Activated CD4-positive, alpha-beta T cell treated with anti-CD3 and anti-CD28 coated beads, Interleukin-2, amount 50 U/mL, for 1 hour (primary cell): ENCODE data around the gene DNER.

ENCODE experiments used
- DNase-seq: peaks from one replicate; pipeline ENCODE4 v3.0.0-alpha.2; 2020

The DNER gene

GRCh38 chr2:229426464-229426863 lies 287.9 kb downstream of the DNER start:
- DNase-seq, result no peak

- no peak for DNase-seq
These were observed 288.8 kb downstream of the DNER start for GRCh38 chr2:229425598-229425997.

DNA sequence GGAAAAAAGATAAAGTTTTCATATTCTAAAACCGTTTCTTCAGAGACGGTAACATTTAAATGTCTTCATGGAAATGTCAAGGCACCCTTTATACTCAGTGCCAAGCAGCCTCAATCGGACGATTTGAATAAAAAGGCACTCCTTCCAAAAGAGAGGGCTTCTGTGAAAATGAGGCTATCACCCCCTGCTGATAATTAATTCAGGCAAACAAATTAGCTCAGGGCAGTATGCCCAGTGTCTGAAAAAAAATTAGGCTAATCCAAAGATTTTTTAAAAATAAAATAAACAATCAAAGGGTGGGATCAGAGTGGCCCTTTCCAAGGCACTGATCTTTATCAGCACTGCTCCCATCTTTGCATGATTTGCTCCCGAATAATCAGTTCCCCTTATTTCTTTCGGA lies 292.3 kb downstream of the DNER start:
- DNase-seq, result no peak

- no peak for DNase-seq
These were observed 295.2 kb downstream of the DNER start for GRCh38 chr2:229419158-229419557.

DNA sequence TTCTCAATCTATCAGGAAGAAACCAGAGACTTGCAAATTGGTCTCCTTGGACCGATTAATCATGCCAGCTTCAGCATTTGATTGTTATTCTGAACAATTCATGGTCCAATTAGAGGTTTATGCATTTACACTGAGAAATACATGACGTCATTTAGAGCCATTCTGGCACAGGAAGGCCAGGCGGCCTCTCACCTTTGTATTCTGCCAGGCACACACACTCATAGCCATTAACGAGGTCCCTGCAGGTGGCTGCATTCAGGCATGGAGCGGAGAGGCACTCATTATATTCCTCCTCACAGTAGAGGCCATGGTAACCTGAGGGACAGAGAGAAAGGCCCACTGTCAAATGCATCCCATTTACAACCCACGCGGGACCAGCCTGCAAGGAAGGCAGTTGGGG lies 296.4 kb downstream of the DNER start:
- DNase-seq, result no peak

GRCh38 chr2:229417176-229417575 lies 297.2 kb downstream of the DNER start:
- DNase-seq, result no peak

DNA sequence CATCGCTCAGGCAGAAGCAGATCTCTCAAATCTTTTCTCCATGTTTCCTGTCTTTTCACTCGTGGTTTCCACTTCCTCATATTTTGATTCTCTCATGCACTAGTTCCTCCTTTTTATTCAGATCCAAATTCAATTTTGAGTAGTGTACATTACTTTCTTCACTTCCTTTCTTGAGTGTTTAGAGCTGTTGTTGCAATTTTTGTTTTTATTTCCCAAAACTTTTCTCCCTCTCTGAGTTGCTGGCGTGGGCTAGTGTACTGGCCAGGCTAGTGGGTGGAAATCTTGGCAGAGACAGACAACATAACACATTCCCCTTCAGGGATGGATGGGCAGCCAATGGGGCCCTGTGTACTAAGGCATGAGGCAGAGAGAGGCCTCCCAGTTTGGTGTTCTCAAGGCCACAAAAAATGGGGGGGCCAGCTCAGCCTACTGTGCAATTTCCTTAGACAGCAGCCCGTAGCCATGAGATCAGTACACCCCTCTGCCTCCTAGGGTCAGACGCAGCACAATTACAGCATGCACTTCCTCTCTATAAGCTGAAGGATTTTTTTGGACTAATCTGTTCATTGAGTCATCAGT lies 298.1 kb downstream of the DNER start:
- no peak for DNase-seq

GRCh38 chr2:229414631-229415030 lies 299.7 kb downstream of the DNER start:
- no peak for DNase-seq

DNA sequence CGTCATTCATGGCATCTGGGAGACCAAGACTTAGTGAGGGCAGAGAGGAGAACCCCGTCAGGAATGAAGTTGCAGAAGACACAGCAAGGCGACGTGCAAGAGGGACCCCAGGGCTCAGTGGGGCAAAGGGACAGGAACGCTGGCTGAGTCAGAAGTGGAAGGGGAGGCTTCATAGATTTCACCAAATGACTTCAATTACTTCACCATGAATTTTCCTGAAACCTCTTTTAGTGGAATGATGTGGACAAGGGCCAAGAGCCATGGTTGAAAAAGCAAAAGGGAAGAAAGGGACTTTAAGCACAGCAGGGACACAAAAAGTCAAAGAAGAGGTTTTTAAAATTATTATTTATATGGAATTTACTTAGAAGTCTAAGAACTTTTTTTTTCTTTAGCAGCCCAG lies 301.7 kb downstream of the DNER start:
- no peak for DNase-seq

GRCh38 chr2:229410946-229411345 lies 303.4 kb downstream of the DNER start:
- DNase-seq, result no peak

DNA sequence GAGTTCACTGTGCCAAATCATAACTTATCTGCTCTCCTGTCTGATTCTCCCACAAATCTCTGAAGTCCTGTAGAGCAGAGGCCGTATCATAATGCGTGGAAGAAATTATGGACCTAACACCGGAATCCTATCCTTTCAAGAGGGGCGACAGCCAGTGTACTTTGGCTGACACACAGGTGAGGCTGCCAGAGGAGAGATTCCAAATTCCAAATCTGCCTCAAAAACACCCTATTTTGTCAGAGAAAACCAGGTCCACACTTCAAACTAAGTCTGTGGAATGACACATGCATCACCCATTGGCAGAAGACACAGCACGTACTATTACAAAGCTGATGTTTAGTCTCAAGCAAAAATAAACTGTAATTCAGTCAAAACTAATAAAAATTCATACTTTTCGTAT lies 304.1 kb downstream of the DNER start:
- DNase-seq, result no peak

GRCh38 chr2:229409751-229410181 lies 304.6 kb downstream of the DNER start:
- no peak for DNase-seq

- no peak for DNase-seq
These were observed 305.4 kb downstream of the DNER start for GRCh38 chr2:229408962-229409361.

DNA sequence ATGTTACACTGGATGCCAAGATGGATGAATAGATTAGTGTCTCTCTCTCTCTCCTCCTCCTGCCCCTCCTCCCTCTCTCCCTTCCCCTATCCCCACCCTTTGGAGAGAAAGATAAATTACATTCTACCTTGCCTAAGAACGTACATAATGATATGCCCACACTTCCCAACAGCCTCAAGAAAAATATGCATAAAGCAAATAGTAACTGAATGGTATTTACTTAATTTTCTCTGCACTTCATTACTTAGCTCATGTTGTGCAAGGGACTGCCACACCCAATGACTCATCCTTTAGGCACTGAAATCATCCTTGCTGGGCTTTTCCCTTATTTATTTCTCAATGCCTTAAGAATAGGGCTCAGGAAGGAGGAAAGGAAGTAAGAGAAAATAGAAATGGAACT lies 306.0 kb downstream of the DNER start:
- no peak for DNase-seq

DNA sequence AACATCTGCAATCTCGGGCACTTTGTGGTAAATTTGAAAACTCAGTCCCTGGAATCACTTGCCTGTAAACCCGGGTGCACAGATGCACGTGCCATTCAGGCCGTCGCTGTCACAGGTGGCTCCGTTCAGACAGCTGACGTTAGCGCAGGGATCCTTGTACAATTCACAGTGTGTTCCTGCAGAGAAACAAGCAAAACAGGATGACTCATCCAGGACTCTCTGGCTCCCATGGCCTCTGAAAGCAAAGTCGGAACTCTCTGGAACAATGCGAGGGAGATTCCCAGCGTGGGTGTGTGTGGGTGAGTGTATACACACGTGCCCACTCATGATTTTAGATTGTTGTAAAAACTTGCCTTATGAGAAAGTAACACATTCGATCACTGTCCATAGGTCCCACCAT lies 307.2 kb downstream of the DNER start:
- no peak for DNase-seq

- DNase-seq, result no peak
These were observed 308.6 kb downstream of the DNER start for GRCh38 chr2:229405796-229406195.

GRCh38 chr2:229403296-229403695 lies 311.1 kb downstream of the DNER start:
- no peak for DNase-seq

- DNase-seq, result no peak
These were observed 313.0 kb downstream of the DNER start for GRCh38 chr2:229401171-229401865.

GRCh38 chr2:229393926-229394325 lies 320.4 kb downstream of the DNER start:
- no peak for DNase-seq

GRCh38 chr2:229392196-229392595 lies 322.2 kb downstream of the DNER start:
- DNase-seq, result no peak

DNA sequence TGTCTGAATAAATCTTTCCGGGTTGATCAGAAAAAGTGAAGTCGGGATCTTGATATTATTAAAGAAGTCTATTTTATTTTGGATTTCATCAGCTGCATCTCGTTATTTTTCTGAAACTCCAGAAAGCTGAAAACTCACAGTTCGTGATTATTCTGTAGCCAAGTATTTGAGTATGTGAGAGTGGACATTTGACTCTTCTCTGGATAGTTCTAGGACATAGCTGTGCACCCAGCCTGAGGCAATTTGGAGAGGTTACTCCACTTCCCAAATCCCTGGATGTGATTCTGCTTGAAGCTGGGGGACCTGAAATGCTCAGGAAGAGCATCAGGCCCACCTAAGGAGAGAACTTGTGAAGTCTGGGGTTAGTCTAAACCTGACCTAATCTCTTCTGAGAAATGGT lies 325.6 kb downstream of the DNER start:
- DNase-seq, result no peak

DNA sequence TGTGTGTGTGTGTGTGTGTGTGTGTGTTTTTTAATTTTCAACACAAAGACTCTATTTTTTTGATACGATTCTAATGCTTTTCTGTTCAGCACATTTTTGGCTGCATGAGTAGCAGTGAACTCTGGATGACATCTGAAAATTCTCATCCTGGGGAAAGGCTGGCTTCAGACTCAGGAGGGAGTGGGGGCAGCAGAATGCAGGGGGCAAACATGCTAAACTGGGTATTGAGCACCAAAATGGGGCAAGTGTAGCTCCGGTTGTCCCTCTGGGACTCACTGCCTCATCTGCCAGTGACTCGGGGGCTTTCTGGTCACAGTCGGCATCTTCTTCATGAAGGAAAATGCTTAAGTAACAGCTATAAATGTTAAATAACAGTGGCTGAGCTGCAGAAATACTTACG lies 326.5 kb downstream of the DNER start:
- DNase-seq, result no peak

GRCh38 chr2:229380101-229380625 lies 334.2 kb downstream of the DNER start:
- DNase-seq, result no peak

DNA sequence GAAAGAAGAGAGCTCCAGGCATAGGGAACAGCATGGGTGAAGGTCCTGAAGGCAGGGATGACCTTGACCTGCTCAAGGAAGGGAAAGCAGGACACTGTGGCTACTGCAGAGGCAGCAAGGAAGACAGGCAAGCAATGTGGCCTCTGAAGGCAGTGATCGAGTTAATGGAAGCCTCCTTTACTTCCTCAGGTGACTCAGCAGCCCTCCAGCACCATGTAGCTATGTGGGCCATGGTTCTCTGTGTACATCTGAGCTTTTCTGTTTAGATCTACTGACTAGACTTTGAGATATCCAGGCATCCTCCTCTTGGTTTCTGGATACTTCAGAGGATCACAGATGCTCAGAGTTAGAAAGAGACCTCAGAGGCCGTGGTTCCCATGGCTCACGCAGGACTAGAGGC lies 336.0 kb downstream of the DNER start:
- DNase-seq, result no peak

GRCh38 chr2:229376866-229377265 lies 337.5 kb downstream of the DNER start:
- no peak for DNase-seq
